Measurements from ENCODE around the gene RCSD1. TPM values are rescaled to one million over a fixed set of nuclear protein-coding genes. Genes with fewer than 3 reads are reported as not detected.
"Not testable (repeated sequence)": the region's sequence is repeated elsewhere in the genome, so short reads cannot be mapped to it uniquely, and the experiment has no call there.

RCSD1 gene
- total and polyA plus RNA-seq, 2 of the 4 experiments (the other 2 are of a cell fraction), result 0.03 TPM; not detected in 1

DNA sequence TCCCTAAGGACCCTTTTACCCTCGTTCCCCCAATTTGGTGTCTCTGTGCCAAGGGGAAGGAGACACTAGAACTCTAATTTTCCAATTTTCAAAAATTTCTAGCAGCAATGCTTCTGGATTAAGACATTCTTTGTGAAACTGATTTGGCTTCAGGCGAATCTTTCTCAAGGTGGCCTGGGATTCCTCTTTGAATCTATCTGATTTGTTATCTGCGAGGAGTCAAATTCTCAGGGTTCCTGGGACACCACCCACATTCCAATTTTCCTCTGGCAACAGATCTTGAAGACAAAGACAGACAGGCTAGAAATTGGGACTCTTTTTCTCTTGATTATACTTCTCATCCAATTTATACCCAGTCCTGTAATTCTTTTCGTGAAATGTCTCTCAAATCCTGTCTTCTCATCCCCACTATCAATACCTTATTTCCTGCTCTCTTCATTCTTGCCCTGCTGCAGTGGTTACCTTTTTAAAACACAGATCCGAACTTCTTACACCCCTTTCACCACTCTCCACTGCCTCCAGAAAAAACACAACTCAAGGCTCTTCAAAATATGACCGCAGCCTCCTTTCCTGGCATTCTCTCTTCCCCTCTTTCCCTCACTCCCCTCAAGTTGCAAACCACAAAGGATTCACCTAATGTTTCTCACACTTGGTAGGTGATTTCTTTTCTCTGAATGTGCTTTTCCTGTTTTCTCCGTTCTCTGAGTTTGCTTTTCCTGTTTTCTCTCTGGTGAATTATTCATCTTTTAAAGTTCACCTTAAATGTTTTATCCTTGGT is 89.1 kb downstream of the RCSD1 start (continued):
- TF ChIP-seq MAZ (IDR thresholded peaks at IDR 0.05; ENCODE audit: borderline replicate concordance, low read depth, low read length), result no peak

DNA sequence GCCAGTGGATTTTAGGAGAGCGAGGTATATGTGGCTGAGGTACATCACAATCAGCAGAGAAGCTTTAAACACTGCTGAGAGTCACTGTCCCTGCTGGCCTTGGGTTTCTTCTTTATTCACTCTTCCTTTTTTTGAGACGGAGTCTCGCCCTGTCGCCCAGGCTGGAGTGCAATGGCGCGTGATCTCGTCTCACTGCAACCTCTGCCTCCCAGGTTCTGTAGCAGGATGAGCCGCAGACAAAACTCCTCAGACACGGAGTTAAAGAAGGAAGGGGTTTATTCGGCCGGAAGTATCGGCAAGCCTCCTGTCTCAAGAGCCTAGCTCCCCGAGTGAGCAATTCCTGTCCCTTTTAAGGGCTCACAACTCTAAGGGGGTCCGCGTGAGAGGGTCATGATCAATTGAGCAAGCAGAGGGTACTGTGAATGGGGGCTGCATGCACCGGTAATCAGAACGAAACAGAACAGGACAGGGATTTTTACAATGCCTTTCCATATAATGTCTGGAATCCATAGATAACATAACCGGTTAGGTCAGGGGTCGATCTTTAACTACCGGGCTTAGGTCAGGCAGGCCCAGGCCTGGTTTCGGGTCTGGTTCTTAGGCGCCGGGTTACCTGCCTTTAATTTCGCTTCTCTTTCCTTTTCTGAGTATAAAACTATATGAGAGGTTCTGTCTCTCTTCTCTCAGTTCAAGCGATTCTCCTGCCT is 89.8 kb downstream of the RCSD1 start:
- Histone ChIP-seq H3K79me1 (ENCODE audit: low read depth in 1 of 2, low read length in 2 of 2) (peaks cover 8 to 26% of the 10 kb centered on the region in 2 experiments; a peak in 2 of 4 replicates), H2BK20ac (ENCODE audit: low read depth, low read length) (peak overlapping the region; percentile 3; the same call in 1 of the 2 replicates), H3K9me1 (ENCODE audit: insufficient read depth, low read length) (peaks cover 13% of the 10 kb centered on the region), H4K20me1 (ENCODE audit: insufficient read depth, low read length) (peaks cover 25% of the 10 kb centered on the region), H4K91ac (ENCODE audit: insufficient read depth, low read depth, low read length) (peak overlapping the region; percentile 12; the same call in 1 of the 2 replicates)
- H3K36me3 ChIP-seq (ENCODE audit: control insufficient read depth, insufficient read depth, low read length); H3K14ac ChIP-seq (replicated peaks; ENCODE audit: low read depth, low read length); H3K4me1 ChIP-seq (ENCODE audit: control insufficient read depth, insufficient read depth, low read length); H4K5ac ChIP-seq (ENCODE audit: low read depth, low read length); BruUV-seq (replicated peaks); H3K27me3 ChIP-seq (ENCODE audit: control insufficient read depth, insufficient read depth, low read length); H2BK120ac ChIP-seq (ENCODE audit: low read depth, low read length); H3K56ac ChIP-seq (ENCODE audit: extremely low read depth, insufficient read depth, low read length); H2BK5ac ChIP-seq (ENCODE audit: low read depth, low read length, poor library complexity, severe bottlenecking); H3K4me2 ChIP-seq (ENCODE audit: low read depth, low read length); H2AK5ac ChIP-seq (ENCODE audit: low read depth, low read length); CTCF ChIA-PET; H3K4ac ChIP-seq (ENCODE audit: low read depth, low read length); DNase-seq; dilution Hi-C loops (cut with HindIII; ENCODE audit: low sequenced_read_pairs, unreplicated experiment); H3K9me3 ChIP-seq (ENCODE audit: control insufficient read depth, insufficient read depth, low read length); H3K4me3 ChIP-seq (ENCODE audit: insufficient read depth, low read depth, low read length); ATAC-seq (ENCODE audit: low read depth); H3K18ac ChIP-seq (ENCODE audit: low read depth, low read length); H3K23ac ChIP-seq (ENCODE audit: low read depth, low read length); H2AK9ac ChIP-seq (replicated peaks; ENCODE audit: low read depth, low read length, poor library complexity); H2BK15ac ChIP-seq (ENCODE audit: low read depth, low read length); POLR2A ChIA-PET (ENCODE audit: unreplicated experiment); H3K27ac ChIP-seq (ENCODE audit: insufficient read depth, low read length); H2AFZ ChIP-seq (replicated peaks; ENCODE audit: low read length, poor library complexity); H4K8ac ChIP-seq (ENCODE audit: low read depth in 2 of 2, low read length in 2 of 2); H3K9ac ChIP-seq (ENCODE audit: low read depth, low read length): not testable (repeated sequence)
- 92% methylated on average over 8 of the region's 25 CpGs; no CpG with 5 or more reads in 1 of the 2 experiments for WGBS, 2 experiments (ENCODE audit: extremely low coverage in 2 of 2, insufficient read length in 1 of 2)
- in situ Hi-C loops (cut with MboI; ENCODE audit: low sequenced_read_pairs), result loop anchor here (5.0 to 10.0 kb wide), 2 partner anchors 77 to 365 kb away; no protein-coding TSS in a partner anchor
- intact Hi-C loops (cut with micrococcal nuclease), result loop anchor here (2.0 to 5.0 kb wide), 4 partner anchors 37 to 507 kb away; partner anchors contain the start of genes SFT2D2 and TIPRL

Measured in IMR-90 (cell line).